GM23338 (cell line): ENCODE measurements around the gene NPAS3. TPM values are rescaled to one million over a fixed set of nuclear protein-coding genes. Genes with fewer than 3 reads are reported as not detected.

Experiments used
- ATAC-seq: fragments of 200-7000 bp; cut with Tn5 transposase; 3 replicates; pipeline ENCODE4 v1.9.1; 2020
- DNase-seq: peaks from one replicate; pipeline ENCODE4 v3.0.0-alpha.2; 2015; ENCODE audit warnings: low spot score
- H2AFZ ChIP-seq: fragments of 200-600 bp; sonication (generic); 2 replicates; pipeline ENCODE4 v1.8.0; 2016; ENCODE audit warnings: antibody characterized with exemption, mild to moderate bottlenecking, moderate library complexity
- H3F3A ChIP-seq: fragments of 200-600 bp; sonication (generic); replicated peaks from 2 replicates; pipeline ENCODE4 v1.8.0; 2017; ENCODE audit warnings: antibody characterized with exemption, mixed run types, low read depth
- H3K27ac ChIP-seq: fragments of 200-600 bp; sonication (generic); 2 replicates; pipeline ENCODE4 v1.6.1; 2016; ENCODE audit warnings: low read depth
- H3K27me3 ChIP-seq: fragments of 200-600 bp; sonication (generic); 2 replicates; pipeline ENCODE4 v1.8.0; 2016; ENCODE audit warnings: mild to moderate bottlenecking, mixed run types, moderate library complexity; ENCODE audit not compliant: insufficient read depth
- H3K36me3 ChIP-seq: fragments of 200-600 bp; sonication (generic); 2 replicates; pipeline ENCODE4 v1.8.0; 2016; ENCODE audit warnings: mild to moderate bottlenecking; ENCODE audit not compliant: insufficient read depth
- H3K4me1 ChIP-seq: fragments of 200-600 bp; sonication (generic); 2 replicates; pipeline ENCODE4 v1.8.0; 2016; ENCODE audit warnings: mild to moderate bottlenecking, moderate library complexity; ENCODE audit not compliant: insufficient read depth
- H3K4me2 ChIP-seq: fragments of 200-600 bp; sonication (generic); 2 replicates; pipeline ENCODE4 v1.7.1; 2017; ENCODE audit warnings: mixed run types
- H3K4me3 ChIP-seq: fragments of 200-600 bp; sonication (generic); 2 replicates; pipeline ENCODE4 v1.6.1; 2016; ENCODE audit warnings: mixed run types
- H3K79me2 ChIP-seq: fragments of 200-600 bp; sonication (generic); replicated peaks from 2 replicates; pipeline ENCODE4 v1.8.0; 2017; ENCODE audit warnings: mild to moderate bottlenecking; ENCODE audit not compliant: insufficient read depth
- H3K9me2 ChIP-seq: fragments of 200-600 bp; sonication (generic); 2 replicates; pipeline ENCODE4 v1.8.0; 2017; ENCODE audit not compliant: insufficient read depth
- H4K20me1 ChIP-seq: fragments of 200-600 bp; sonication (generic); replicated peaks from 2 replicates; pipeline ENCODE4 v1.8.0; 2017; ENCODE audit warnings: mild to moderate bottlenecking; ENCODE audit not compliant: insufficient read depth
- H3K27ac Mint-ChIP-seq: 2 replicates; pipeline ENCODE4 v1.8.0; 2020; ENCODE audit warnings: inconsistent platforms, mild to moderate bottlenecking, moderate library complexity, mixed read lengths
- H3K27me3 Mint-ChIP-seq: 3 replicates; pipeline ENCODE4 v1.8.0; 2022; ENCODE audit warnings: low read depth, mild to moderate bottlenecking, moderate library complexity, mixed read lengths, inconsistent platforms; ENCODE audit not compliant: insufficient read depth, poor library complexity
- H3K36me3 Mint-ChIP-seq: 3 replicates; pipeline ENCODE4 v1.8.0; 2021; ENCODE audit warnings: low read depth, mild to moderate bottlenecking, inconsistent platforms, moderate library complexity, mixed read lengths
- H3K4me1 Mint-ChIP-seq: 3 replicates; pipeline ENCODE4 v1.8.0; 2020; ENCODE audit warnings: mild to moderate bottlenecking, inconsistent platforms, mixed read lengths
- H3K4me3 Mint-ChIP-seq: 3 replicates; pipeline ENCODE4 v1.8.0; 2021; ENCODE audit warnings: moderate library complexity, mild to moderate bottlenecking, inconsistent platforms, mixed read lengths
- H3K9me3 Mint-ChIP-seq: 3 replicates; pipeline ENCODE4 v1.8.0; 2020; ENCODE audit warnings: moderate library complexity, mild to moderate bottlenecking, inconsistent platforms, mixed read lengths
- CREB1 ChIP-seq: fragments of 250-450 bp; sonication (Bioruptor Pico); IDR thresholded peaks from 2 replicates; pipeline ENCODE4 v1.5.0; 2020; ENCODE audit warnings: low read depth, mild to moderate bottlenecking, moderate library complexity
- CTCF ChIP-seq, 2 experiments: fragments of 200-600 bp in 1 of 2; sonication (generic) in 1 of 2; conservative IDR thresholded peaks; 2 replicates each; pipeline versions ENCODE4 v1.5.1 to v1.6.1; 2016 to 2017; ENCODE audit warnings: antibody characterized with exemption in 2 of 2, low read depth in 2 of 2, mild to moderate bottlenecking in 2 of 2, moderate library complexity in 1 of 2
- ETS1 ChIP-seq: IDR thresholded peaks from 2 replicates; pipeline ENCODE4 v1.6.1; 2016; ENCODE audit warnings: antibody characterized with exemption
- EZH2 ChIP-seq: fragments of 200-600 bp; sonication (generic); IDR thresholded peaks from one replicate; pipeline ENCODE4 v1.8.0; 2017; ENCODE audit warnings: antibody characterized with exemption, mild to moderate bottlenecking, low read depth; ENCODE audit not compliant: unreplicated experiment
- EZH2phosphoT487 ChIP-seq: fragments of 200-600 bp; sonication (generic); IDR thresholded peaks from one replicate; pipeline ENCODE4 v1.8.1; 2018; ENCODE audit warnings: antibody characterized with exemption; ENCODE audit not compliant: unreplicated experiment
- JUNB ChIP-seq: IDR thresholded peaks from one replicate; pipeline ENCODE4 v1.6.1; 2016; ENCODE audit warnings: antibody characterized with exemption; ENCODE audit not compliant: unreplicated experiment
- NANOG ChIP-seq: IDR thresholded peaks from 2 replicates; pipeline ENCODE4 v1.6.1; 2016; ENCODE audit warnings: antibody characterized with exemption, borderline replicate concordance
- POLR2AphosphoS5 ChIP-seq: IDR thresholded peaks from 2 replicates; pipeline ENCODE4 v1.6.1; 2016; ENCODE audit warnings: antibody characterized with exemption, low read depth
- REST ChIP-seq: IDR thresholded peaks from one replicate; pipeline ENCODE4 v1.6.1; 2018; ENCODE audit warnings: antibody characterized with exemption; ENCODE audit not compliant: unreplicated experiment
- STAT1 ChIP-seq: IDR thresholded peaks from one replicate; pipeline ENCODE4 v1.6.1; 2016; ENCODE audit warnings: antibody characterized with exemption; ENCODE audit not compliant: unreplicated experiment
- ZNF114 ChIP-seq: fragments of 250-450 bp; sonication (Bioruptor Pico); IDR thresholded peaks from 2 replicates; pipeline ENCODE4 v1.5.0; 2020; ENCODE audit warnings: mild to moderate bottlenecking, moderate library complexity
- ZNF331 ChIP-seq: fragments of 250-450 bp; sonication (Bioruptor Pico); IDR thresholded peaks from 2 replicates; pipeline ENCODE4 v1.5.0; 2020; ENCODE audit warnings: low read depth, mild to moderate bottlenecking, moderate library complexity
- ZNF462 ChIP-seq: fragments of 250-450 bp; sonication (Bioruptor Pico); IDR thresholded peaks from 2 replicates; pipeline ENCODE4 v1.5.0; 2020; ENCODE audit warnings: mild to moderate bottlenecking, moderate library complexity
- polyA plus RNA-seq: library from polyadenylated mRNA; unstranded; fragments of >200 nt; fragmentation: Nextera tagmentation; extraction: Ambion mirVana; gene quantifications from 2 replicates; pipeline ENCODE4 v1.2.1, GENCODE V29; 2016
- total RNA-seq: library from RNA; depleted of rRNA; stranded (reverse); fragments of >200 nt; shearing (Covaris generic); gene quantifications from 2 replicates; pipeline ENCODE4 v1.2.3, GENCODE V29; 2014

Gene NPAS3
- total and polyA plus RNA-seq, 2 experiments from 2014 or later = 0.17 to 0.19 TPM

GRCh38 chr14:33332497-33332896 lies 393.8 kb downstream of the NPAS3 start:
- H4K20me1 ChIP-seq = no peaks in the 10 kb centered on the region
- no peak overlapping the region for H2AFZ ChIP-seq
- H3K4me2 ChIP-seq = no peak overlapping the region
- Mint-ChIP-seq H3K4me3 (no peak overlapping the region), H3K27ac (no peak overlapping the region), H3K9me3 (peaks cover 14% of the 10 kb centered on the region; the same call in 2 of the 3 replicates), H3K4me1 (peaks cover 4% of the 10 kb centered on the region), H3K36me3 (peaks cover 6% of the 10 kb centered on the region), H3K27me3 (no peaks in the 10 kb centered on the region)
- H3K27me3 ChIP-seq = no peaks in the 10 kb centered on the region
- H3K4me3 ChIP-seq = no peak overlapping the region
- no peak overlapping the region for H3K27ac ChIP-seq
- no peaks in the 10 kb centered on the region for H3K79me2 ChIP-seq
- no peaks in the 10 kb centered on the region for H3F3A ChIP-seq
- TF ChIP-seq NANOG (no peak), REST (no peak), EZH2phosphoT487 (no peak), POLR2AphosphoS5 (no peak), JUNB (no peak), ETS1 (no peak), ZNF114 (no peak), STAT1 (no peak), ZNF331 (CRISPR knock-in tag) (no peak), CTCF (conservative IDR thresholded peaks at IDR 0.05; ENCODE audit: low read depth in 2 of 2) (no peak), ZNF462 (CRISPR knock-in tag) (no peak), CREB1 (CRISPR knock-in tag) (no peak), EZH2 (no peak)
- H3K4me1 ChIP-seq = no peaks in the 10 kb centered on the region
- 0 out of 2 replicates have a peak, but pooled peaks cover 5% of the 10 kb centered on the region for H3K36me3 ChIP-seq
- DNase-seq (no peak), ATAC-seq (no peak)
- no peaks in the 10 kb centered on the region for H3K9me2 ChIP-seq
